ELR (cell line): ENCODE measurements around the gene GPER1.
"Not testable (repeated sequence)": the region's sequence is repeated elsewhere in the genome, so short reads cannot be mapped to it uniquely, and the experiment has no call there.

Experiments
- DNase-seq: peaks from one replicate; pipeline ENCODE4 v3.0.0-alpha.2; 2015; ENCODE audit warnings: low read depth

GPER1 gene

DNA sequence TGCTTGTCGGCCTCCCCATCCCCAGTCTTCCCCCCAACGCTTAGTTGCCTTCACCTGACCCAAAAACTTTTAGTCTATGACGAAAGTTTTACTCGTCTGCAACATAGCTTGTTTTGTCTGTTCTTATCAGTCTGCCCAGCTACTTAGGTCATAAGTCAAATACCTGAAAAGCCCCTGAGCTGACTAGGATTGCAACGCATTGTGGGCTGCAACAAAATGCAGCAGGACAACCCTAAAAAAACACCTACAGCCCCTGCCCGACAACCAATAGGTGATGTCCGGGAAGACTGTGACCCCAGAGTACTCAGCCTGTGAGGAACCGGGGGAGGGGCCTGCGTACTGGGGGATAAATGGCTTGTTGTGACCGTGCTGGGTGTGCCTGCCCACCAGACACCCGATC lies 19.3 kb upstream of the GPER1 start:
- DNase-seq, result no peak

DNA sequence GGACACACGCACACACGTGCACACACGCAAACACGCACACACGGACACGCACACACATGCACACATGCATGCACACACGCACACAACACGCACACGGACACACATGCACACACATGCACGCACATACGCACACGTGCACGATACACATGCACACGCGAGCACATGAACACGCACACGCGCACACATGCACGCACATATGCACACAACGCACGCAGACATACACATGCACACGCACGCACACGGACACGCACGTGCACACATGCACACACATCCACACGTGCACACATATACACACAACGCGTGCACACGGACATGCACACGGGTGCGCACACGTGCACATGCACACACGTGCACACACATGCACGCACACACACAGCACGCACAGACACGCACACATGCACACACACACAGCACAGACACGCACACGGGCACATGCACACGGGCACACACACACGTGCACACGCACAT lies 17.3 kb upstream of the GPER1 start:
- DNase-seq, result no peak

DNA sequence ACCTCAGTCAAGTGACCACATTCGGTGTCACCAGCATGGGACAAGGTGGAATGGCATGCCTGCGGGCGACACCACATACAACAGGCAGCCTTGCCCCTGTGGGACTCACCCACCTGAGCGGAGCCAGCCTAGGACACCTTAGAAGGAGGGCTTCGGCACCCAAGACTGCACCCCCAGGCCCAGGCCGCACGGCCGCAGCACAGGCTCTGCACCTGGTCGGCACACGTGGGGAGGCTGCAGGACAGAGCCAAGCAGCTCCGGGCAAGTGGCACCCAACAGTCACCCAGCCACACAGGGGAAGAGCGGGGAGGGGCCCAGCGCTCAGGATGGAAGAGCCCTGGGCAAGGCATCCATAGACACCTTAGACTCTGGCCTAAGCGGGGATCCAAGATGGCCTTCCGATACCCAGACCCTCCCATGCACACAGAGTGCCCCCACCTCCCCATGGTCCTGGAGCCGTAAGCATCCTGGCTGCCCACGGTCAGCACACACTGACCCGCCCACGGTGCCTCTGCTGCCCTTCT lies 16.1 kb upstream of the GPER1 start:
- DNase-seq, result no peak

DNA sequence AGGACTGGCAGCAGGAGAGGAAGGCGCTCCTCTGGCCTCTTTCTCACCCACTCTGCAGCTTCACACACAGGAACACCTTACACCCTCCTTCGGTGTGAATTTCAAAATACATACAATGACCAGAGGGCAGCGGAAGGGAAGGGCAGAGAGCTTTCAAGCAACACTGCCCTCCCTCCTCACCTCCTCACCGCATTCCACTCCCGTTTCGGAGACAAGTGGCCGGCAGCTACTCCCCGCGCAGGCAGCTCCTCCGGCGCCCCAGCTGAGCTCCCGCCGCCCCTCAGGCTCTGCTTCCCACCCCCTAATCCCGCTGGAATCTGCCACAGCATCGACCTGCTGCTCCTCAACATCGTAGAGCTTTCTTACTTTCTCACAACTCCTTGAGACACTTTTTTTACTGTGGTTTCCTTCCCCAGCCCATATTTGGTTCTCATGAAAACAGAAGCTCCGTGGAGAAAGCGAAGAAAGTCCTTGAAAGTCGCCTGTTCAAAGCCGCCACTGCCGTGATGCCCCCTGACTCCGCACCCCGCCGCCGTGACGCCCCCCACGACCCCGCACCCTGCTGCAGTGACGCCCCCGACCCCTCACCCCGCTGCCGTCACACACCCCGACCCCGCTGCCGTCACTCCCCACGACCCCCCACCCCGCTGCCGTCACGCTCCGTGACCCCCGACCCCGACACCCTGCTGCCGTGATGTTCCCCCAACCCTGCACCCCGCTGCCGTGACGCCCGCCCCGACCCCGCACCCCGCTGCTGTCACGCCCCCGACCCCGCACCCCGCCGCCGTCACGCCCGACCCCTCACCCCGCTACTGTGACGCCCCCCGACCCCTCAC lies 14.6 kb upstream of the GPER1 start:
- DNase-seq, result no peak

DNA sequence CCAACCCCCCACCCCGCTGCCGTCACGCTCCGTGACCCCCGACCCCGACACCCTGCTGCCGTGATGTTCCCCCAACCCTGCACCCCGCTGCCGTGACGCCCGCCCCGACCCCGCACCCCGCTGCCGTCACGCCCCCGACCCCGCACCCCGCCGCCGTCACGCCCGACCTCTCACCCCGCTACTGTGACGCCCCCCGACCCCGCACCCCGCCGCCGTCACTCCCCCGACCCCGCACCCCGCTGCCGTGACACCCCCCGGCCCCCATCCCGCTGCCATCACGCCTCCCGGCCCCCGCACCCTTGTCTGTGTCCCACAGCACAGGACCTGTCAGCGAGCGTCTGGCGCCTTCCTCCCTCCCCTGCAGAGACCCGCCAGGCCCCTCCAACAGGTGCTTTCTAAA lies 13.9 kb upstream of the GPER1 start:
- not testable (repeated sequence) for DNase-seq

DNA sequence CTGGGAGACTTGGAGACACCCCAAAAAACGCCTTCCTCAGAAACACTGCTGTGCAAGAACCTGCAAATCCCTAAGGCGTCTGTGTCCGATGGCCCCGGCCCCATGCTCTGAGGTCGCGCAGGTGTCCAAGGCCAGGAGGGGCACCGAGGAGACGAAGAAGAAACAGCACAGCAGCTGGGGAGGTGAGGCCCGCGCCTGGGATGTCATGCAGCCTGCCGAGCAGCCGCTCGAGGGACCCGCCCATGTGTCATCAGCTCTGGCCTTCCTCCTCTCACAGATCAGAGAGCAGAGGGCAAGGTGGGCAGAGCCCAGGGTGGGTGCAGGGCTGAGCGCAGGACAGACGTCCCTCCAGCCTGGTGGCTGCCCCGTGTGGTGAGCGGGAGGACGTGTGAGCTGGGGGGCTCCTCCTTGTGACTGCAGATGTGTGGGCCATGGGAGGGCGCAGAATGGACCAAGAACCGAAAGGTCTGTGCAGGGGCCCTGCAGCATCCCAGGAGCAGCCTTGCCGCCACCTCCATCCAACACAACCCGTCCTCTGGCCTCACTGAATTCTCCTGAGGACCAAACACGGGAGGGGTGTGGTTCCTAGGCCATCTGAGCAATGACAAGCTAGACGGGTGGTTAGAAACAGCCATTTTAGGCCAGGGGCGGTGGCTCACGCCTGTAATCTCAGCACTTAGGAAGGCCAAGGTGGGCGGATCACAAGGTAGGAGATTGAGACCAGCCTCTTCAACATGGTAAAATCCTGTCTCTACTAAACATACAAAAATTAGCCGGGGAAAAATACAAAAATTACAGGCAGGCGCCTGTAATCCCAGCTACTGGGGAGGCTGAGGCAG lies 13.1 kb upstream of the GPER1 start:
- no peak for DNase-seq

DNA sequence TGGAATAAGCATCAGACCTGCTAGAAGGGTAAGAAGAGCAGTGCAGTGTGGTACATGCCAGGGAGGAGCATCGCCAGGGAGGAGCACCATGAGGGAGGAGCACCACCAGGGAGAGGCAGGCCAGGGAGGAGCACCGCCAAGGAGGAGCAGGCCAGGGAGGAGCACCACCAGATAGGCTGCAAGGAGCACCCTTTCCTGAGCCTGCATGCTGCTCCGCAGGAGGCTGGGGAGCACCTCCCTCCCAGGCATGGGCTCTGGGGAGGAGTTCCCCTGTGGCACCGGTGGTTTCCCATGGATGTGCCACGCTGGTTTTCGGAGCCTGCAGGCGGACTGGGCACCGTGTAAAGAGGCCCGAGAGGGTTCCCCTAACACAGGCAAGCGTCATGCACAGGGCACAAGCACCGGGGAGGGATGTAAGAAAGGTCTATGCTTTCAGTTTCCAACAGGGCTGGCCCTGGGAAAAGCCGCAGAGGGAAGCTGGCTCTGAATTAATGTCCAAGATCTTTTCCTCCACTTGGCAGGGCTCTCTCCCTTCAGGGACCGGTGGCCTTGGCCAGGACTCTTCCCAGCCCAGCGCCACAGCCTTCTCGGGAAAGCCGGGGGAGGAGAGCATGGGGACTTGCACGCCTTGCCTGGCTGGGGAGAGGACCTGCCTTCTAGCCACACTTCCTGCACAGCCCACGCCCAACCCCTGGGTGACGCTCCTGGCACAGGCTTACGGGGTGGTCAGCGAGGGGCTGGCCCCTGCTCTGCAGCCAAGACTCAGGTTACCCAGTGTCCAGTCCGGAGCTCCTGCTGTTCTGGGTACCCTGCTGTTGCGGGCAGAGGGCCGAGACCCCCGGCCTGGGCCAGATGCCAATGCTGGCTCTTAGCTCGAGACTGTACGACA lies 11.5 kb upstream of the GPER1 start:
- no peak for DNase-seq

DNA sequence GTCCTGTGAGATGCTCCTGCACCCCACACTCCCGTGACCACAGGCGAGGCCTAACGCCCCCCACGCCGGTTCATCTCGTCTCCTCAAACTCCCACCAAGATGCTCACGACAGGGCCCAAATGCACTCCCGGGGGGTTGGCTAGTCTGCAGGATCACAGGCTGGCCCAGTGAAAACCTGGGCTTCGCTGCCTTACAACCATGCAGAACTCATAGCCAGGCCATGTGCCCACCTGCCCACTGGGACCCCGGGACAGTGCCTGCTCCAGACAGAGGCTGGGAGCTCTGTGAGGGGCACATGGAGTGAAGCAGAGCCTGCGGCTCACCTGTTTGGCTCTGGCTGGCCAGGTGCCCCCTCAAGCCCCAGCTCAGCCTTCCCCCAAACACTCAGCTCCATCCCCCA lies 9.4 kb upstream of the GPER1 start:
- DNase-seq, result no peak

DNA sequence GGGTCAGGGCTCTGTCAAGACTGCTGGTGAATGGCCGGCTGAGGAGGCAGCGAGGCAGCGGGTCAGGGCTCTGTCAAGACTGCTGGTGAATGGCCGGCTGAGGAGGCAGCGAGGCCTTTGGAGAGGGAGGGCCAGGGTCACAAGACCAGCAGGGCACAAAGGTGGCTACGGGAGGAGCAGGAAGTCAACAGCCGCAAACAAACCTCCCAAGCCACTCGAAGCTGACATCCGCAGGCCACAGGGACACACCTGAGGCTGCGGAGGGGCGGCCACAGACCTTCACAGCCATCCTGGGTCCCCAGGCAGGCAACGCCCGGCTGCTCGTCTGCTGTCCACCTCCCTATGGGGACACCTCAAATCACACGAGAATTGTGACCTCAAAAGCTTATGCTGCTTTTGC lies 8.9 kb upstream of the GPER1 start:
- DNase-seq, result no peak

DNA sequence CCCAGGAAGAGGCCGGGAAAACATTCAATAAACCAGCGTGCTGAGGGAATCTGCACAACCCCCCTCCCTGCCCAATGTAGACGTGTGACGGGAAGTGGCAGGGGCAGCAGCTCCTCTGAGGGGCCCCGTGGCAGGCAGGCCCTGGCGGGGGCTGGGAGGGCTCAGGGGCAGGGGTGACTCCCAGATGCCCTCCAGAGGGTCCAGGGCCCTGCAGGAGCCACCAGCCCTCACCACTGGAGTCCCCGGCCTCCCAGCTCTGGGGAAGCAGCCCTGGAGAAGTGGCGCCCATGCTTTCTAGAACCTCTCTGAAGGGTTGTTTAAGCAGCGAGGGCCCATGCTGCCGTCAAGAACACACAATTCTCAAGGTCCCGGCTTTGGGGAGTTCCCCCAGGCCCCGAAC lies 8.4 kb upstream of the GPER1 start:
- no peak for DNase-seq

DNA sequence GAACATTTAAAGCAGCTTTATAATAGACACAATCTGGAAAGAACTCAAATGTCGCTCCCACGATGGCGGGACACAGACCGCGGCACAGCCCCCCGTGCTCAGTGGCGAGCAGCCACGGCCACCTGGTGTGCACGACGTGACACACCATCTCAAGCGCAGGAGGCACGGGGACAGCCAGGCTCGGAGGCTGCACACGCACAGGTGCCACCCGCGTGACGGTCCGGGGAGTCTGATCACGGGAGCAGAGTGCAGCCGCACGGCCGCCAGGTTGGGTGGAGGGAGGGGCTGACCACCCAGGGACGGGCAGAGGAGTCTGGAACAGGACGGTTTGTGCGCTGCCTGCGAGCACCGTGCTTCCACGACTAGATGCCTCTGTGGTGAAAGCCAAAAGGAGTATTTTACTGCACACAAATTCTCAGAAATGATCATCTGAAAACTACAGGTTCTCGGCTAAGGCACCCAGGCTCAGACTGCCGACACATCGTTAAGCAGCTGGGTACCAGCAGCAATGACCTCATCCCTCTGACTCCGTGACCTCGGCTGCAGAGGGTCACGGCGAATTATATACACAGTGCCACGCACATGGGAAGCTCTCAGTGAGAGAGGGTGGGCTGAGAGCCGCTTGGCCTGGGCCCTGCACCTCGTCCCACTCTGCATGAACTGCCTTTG lies 7.5 kb upstream of the GPER1 start:
- no peak for DNase-seq

DNA sequence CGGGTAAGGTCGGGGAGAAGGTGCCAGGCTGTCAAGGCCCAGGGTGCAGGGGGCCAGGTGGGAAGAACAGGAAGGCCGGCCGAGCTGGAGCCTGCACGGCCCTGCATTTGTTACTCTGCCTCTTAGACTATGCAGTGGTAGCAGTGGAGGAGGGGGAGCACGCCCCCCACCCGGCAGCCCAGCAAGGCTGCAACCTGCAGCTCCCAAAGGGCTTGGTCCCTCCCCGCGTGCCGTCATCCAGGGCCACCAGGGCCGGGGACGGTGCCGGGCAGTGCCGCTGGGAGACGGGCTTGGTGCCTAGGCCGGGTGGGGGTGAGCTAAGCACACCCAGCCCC lies 7.0 kb upstream of the GPER1 start:
- no peak for DNase-seq

DNA sequence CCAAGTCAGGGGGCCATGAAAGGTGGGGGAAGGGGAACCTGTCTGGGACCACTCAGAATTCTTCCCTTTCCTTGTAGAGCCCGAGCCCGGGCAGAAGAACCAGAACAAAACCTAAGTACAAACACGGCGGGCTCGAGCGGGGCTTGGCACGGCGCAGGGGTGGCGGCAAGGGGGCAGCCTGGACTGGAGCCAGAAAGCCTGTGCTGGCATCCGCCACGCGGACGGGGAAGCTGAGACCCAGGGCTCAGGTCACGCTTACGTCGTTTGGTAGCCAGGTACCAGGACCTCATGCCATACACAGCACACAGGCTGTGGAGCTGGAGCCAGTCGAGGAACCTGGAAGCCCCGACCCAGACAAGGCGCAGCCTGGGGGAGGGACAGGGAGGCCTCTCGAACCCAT lies 6.6 kb upstream of the GPER1 start:
- no peak for DNase-seq

DNA sequence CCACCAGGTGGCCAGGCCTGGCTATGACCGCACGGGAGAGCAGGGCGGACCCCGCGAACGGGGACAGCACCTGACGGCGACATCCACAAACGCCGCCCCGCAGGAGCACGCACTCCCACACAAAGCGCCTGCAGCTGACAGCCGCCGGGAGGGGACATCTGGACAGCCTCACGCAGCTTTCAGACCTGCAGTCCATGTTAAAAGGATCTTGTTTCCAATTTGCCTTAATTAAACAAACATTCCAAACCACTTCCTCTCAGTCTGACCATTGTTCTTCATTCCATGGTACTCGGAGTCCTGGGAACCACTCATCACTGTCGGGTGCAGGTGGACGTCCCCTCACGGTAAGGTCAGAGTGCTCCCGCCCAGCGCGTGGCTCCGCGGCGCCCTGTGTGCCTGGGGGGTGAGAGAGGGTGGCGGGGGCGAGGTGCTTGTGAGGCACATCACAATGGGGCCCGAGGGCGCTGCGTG lies 5.9 kb upstream of the GPER1 start:
- DNase-seq, result peak; percentile 52

DNA sequence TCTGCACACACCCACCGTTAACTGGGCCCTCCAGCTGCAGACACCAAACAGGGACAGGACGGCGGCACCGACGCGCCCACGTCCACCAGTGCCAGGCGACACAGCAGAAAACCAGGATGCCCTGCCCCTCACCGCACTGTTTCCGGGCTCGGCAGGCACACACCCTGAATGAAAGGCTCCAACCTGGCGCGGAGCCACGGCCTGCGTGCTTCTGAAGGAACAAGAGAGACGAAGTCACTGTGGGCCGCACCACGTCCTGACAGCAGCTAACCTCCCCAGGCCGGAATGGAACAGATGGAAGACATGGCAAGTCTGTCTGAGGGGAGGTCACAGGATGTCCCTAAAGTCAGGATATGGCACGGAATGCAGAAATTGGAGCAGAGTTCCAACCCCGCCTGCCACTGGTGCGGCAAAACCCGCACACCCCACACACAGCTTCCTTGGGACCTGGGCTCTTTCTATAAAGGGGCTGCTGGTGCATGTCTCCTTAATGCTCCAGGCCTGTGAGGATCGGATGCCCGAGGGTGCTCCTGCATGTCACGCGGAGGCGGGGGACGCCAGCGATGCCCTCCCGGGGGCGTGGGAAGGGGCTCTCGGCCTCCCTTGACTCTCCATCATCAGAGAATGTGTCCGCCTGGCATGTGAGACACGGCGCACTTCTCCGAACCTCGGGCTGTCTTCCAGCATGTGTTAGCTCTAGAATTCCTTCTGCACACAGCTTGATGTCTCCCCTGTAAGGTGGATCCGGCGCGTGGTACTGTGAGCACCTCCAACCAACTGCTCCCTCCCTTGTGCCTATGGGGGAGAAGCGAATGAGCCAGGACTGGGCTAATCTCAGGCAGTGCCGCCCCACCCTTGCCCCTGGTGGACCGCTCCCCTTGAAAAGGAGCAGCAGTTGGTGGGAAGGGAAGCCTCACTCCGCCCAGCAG lies 3.9 kb upstream of the GPER1 start:
- no peak for DNase-seq

DNA sequence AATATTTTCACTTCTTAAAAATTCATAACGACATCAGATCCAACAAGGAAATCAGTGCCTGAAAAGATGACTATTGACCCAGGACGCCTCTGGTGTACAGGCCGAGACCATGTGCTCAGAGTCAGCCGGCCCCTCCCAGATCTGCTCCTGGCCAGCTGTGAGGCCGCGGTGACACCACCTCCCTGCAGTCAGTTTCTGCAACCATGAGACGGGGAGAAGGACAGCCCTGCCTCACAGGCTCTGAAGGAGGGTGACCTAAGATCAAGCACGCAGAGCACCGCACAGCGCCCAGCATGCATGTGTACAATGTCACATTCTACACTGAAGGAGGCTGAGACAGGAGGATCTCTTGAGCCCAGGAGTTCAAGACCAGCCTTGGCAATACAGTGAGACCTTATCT lies 2.6 kb upstream of the GPER1 start:
- no peak for DNase-seq

DNA sequence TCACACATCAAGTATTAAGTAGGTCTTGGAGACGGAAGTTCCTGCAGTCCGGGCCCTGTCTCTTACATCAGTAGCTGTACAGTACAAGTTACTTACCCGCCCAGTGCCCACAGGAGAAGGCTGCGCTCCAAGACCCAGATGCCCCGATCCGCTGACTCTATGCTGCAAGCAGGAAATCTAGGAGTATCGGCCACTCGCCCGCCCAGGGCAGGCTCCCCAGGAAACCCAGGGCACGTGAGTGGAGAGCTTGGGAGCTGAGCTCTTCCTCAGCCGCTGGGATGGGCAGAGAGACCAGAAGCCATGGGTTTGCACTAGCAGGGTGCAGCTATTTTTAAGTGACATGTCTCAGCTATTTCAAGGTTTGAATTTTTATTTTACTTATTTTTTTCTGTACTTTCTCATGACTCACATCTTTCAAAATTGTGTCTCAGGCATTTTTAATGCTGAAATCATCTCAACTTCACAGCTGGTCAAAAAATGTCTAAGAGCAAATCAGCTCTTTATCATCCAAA lies 1.9 kb upstream of the GPER1 start:
- peak; percentile 21 for DNase-seq

DNA sequence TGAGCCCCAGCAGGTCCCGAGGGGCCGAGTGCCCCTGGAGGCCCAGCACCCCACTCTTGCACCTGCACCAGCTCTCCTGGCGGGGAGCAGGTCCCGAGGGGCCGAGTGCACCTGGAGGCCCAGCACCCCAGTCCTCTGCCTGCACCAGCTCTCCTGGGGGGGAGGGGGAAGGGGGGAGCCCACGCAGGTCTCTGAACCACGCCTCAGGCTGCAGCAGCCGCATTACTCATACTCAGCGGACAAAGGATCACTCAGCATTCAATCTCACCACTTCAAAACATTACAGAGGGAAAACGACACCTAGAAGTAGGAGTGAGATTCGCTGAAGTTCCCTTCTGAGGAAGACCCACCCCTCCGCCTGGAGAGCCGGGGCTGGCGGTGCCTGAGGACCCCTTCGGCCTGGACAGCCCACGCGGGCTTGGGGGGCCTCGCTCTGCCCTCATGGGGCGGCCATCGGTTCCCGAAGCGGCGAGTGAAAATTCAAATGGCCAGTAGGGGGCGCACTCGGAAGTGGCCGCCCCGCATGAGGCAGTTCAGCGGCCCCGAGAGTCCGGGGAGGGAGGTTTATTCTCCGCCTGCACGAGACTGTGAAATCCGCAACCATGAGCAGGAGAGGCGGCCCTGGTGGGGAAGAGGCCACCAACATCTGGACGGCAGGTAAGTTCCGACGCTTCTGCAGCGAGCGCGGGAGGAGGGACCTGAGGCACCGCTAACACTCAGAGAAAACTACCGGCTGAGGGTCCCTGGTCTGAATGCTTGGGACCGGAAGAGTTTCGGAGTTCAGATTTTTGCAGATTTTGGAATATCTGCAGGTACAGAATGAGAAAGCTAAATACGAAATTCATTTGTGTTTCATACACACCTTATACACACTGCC lies 1.1 kb upstream of the GPER1 start:
- peak; percentile 76 for DNase-seq

DNA sequence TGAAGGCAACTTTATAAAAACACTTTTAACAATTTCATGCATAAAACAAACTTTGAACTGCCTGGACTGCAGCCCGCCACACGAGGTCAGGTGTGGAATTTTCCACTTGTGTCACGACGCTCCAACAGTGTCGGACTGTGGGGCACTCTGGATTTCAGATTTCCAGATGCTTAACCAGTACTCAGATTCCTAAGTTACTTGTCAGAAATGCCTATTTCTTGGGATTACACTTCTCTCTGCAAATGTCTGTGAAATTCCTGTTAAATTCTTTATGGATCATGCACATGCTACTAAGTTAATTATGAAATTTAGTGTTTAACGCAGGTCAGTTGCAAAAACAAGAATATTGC lies 473 bp upstream of the GPER1 start:
- peak; percentile 46 for DNase-seq
